ENCODE data around the gene GAB1. TPM values are rescaled to one million over a fixed set of nuclear protein-coding genes. Genes with fewer than 3 reads are reported as not detected.

The GAB1 gene
- polyA plus RNA-seq (ENCODE audit: insufficient read length in 3 of 3): 10 to 100 TPM; 44.5 to 56.1 (median 49.3) TPM

DNA sequence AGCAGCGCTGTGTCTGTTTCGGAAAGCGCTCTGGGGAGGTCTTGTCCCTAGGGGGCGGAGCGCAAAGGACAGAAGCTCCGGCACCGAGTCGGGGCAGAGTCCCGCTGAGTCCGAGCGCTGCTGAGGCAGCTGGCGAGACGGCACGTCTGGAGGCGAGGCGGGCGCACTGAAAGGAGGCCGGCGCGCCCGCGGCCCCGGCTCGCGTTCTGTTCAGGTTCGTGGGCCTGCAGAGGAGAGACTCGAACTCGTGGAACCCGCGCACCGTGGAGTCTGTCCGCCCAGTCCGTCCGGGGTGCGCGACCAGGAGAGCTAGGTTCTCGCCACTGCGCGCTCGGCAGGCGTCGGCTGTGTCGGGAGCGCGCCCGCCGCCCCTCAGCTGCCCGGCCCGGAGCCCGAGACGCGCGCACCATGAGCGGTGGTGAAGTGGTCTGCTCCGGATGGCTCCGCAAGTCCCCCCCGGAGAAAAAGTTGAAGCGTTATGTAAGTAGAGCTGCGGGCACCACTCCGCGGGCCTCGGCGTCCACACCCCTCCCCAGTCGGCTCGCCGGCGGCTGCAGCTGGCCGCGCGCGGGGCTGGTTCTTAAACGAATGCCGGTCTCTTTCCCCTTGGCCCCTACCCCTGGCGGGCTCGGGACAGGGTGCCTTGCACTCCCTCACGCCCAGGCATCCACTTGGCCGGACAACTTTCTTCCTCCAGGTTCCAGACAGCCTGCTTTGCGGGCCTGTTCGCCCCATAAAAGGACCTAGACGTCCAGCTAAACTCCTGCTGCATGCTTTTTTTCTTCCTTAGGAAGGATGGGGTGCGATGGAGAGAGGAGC, at the start of gene GAB1:
Gene GAB1, plus strand, starts transcription at position 96 of the 819 bp plus-strand sequence. Its CDS starts 313 bp downstream, at position 409.
- DNase-seq (ENCODE audit: low read depth in 3 of 3, low spot score in 2 of 3): peak in 2 of 3 donors; percentile 56 to 61

- DNase-seq (ENCODE audit: low read depth in 3 of 3, low spot score in 2 of 3): no peak
These were observed 49.1 kb upstream of the GAB1 start for GRCh38 chr4:143287572-143287923.

DNA sequence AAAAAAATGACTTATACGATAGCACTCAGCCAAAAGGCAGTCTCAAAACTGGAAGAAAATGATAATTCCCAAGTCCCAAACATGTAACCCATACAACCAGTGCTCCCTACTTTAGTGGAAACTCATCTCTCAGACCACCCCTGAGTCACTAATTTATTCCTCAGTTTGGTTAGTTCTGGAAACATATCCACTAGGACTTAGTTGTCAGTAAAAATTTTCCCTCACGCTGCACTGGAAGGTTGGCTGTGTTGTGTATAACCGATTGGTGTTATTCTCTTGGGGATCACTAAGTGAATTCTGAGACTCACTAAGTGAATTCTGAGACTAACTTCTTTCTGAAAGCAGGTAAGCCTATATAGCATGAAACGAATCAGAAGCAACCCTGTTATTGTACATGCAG, 48.5 kb upstream of the GAB1 start:
- no peak for DNase-seq (ENCODE audit: low read depth in 3 of 3, low spot score in 2 of 3)

DNA sequence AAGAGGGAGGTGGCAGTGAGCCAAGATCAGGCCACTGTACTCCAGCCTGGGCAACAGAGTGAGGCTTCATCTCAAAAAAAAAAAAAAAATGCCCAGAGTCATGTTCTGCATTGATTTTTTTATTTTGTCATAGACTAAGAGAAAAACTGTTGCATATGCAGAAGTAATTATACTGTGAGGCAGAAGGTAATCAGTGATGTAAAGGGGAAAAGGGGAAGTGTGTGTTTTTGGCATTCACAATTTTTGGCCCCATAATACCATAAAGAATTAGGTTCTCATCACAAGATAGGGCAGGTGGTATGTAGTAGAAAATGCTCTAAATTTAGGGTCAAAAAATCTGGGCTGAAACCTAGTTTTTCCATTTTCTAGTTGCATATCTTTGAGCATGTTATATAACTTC, 47.3 kb upstream of the GAB1 start:
- DNase-seq (ENCODE audit: low read depth in 3 of 3, low spot score in 2 of 3): no peak

DNA sequence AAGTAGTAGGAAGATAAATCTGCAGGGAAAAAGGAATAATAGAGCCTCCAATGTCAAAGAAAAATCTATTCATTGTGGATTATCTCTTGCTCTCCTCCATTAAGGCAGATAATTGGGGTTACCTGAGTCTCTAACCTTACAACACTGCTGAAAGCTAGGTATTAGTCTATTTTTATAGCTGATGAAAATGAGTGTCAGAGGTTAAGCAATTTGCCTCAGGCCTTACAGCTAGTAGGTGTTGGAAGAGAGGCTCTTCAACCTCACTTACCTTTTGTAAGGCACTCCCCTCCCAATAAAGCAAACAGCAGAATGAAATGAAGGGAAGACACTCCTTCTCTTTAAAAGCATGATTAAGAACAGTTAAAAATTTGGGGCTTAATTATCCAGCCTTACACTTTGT, 45.4 kb upstream of the GAB1 start:
- DNase-seq (ENCODE audit: low read depth in 3 of 3, low spot score in 2 of 3): no peak

GRCh38 chr4:143292858-143293257, 43.8 kb upstream of the GAB1 start:
- DNase-seq (ENCODE audit: low read depth in 3 of 3, low spot score in 2 of 3): no peak

GRCh38 chr4:143294310-143294709, 42.4 kb upstream of the GAB1 start:
- peak in 1 of 3 donors; percentile 27 for DNase-seq (ENCODE audit: low read depth in 3 of 3, low spot score in 2 of 3)

GRCh38 chr4:143294710-143295275, 41.9 kb upstream of the GAB1 start:
- DNase-seq (ENCODE audit: low read depth in 3 of 3, low spot score in 2 of 3): no peak

DNA sequence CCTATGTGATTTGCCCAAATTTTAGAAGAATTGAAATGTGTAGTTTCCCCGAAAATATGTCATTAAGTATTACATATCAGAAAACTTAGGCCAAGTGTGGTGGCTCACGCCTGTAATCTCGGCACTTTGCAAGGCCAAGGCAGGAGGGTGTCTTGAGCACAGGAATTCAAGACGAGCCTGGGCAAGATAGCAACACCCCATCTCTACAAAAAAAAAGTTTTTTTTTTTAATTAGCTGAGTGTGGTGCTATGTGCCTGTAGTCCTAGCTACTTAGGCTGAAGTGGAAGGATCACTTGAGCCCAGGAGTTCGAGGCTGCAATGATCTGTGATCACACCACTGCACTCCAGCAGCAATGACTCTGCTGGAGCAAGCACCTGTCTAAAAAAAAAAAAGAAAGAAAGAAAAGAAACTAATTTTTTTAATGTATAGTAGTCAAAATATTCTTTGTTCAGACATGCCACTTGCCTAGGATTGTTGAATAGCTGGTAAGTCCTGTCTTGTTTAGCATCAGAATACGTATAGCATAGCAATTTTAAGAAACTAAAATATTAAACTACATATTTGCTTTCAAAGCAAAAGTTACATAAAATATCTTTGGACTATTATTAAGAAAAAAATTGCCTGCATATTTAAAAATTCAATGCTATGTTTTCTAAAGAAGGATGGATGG, 40.1 kb upstream of the GAB1 start:
- no peak for DNase-seq (ENCODE audit: low read depth in 3 of 3, low spot score in 2 of 3)

DNA sequence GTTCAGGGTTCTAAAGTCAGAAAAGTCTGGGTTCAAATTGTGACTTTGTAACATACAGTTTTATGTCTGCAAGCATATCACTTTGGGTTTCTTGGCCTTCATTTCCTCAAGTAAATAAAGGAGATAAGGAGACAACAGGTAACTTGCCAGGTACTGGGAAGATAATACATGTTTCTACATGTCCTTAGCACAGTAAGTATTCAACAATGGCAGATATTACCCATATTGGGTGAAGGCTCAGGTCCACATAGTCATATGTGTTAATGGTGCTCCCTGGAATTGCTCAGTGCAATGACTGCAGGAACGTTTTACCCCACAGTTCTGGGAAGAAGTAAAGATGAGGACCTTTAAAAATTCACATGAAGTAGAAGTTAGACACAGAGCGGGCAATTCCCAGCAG, 35.8 kb upstream of the GAB1 start:
- no peak for DNase-seq (ENCODE audit: low read depth in 3 of 3, low spot score in 2 of 3)

DNA sequence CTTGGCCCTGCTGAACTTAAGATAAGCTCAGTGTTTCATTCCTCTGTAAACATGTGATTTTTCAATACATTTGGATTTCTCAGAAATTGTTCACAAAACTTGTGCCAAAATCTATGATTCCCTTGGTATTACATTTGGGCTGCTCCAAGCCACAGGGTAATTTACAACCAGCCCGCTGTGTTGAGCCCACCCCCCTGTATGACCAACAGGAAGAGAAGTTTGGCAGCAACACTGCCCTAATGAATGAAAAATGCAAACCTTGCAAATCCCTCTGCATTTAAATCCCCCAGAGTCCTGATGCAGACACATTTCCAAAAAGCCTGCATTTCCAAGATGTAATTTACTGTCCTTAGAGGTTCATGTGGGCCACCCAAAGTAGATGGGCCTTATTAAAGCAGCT, 34.1 kb upstream of the GAB1 start:
- DNase-seq (ENCODE audit: low read depth in 3 of 3, low spot score in 2 of 3): peak in 1 of 3 donors; percentile 19

- no peak for DNase-seq (ENCODE audit: low read depth in 3 of 3, low spot score in 2 of 3)
These were observed 29.9 kb upstream of the GAB1 start for GRCh38 chr4:143306788-143307187.

DNA sequence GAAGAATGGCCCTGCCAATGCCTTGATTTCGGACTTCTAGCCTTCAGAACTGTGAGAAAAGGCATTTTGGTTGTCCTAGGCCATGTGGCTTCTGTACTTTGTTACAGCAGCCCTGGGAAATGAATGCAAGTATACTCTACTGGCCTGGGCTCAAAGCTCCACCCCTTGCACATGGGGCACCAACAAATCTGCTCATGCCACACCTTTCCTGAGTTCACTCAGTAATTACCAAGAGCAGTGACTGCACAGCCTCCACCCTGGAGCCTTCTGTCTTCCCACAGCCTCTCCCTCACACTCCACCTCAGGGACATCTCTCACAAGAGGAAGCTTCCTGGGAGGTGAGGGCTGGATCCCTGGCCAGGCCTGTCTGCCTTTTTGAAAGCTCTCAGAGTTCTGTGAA, 29.1 kb upstream of the GAB1 start:
- DNase-seq (ENCODE audit: low read depth in 3 of 3, low spot score in 2 of 3): no peak

DNA sequence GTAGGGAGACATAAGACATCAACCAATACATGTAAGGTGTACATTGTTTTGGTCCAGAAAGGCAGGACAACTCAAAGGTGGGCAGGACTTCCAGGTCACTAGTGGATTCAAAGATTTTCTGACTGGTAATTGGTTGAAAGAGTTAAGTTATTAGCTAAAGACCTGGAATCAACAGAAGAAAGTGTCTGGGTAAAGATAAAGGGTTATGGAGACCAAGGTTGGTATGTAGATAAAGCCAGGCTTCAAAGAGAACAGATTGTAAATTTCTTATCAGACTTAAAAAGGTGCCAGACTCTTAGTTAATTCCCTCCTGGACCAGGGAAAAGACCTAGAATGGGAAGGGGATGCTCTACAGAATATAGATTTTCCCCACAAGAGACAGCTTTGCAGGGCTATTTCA, 28.3 kb upstream of the GAB1 start:
- DNase-seq (ENCODE audit: low read depth in 3 of 3, low spot score in 2 of 3): no peak

- no peak for DNase-seq (ENCODE audit: low read depth in 3 of 3, low spot score in 2 of 3)
These were observed 24.8 kb upstream of the GAB1 start for GRCh38 chr4:143311924-143312323.

GRCh38 chr4:143313521-143313920, 23.2 kb upstream of the GAB1 start:
- DNase-seq (ENCODE audit: low read depth in 3 of 3, low spot score in 2 of 3): no peak

DNA sequence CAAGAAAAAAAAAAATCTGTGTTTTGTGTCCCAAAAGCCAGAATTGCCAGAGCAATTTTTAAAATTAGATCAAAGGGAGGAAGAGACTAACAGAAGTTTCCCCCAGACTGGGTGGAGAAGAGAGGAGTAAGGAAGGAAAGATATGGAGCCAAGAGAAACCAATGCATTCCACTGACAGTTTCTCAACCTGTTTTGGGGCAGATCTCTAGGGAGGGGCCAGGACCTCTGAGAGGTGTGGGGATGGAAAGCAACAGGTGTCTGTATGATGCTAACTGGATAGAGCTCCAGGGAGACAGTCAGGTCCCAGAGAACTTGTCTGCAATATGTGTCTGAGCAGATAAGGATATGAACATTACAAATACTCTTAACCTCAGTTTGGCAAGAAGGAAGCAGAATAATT, 22.7 kb upstream of the GAB1 start:
- DNase-seq (ENCODE audit: low read depth in 3 of 3, low spot score in 2 of 3): no peak

- DNase-seq (ENCODE audit: low read depth in 3 of 3, low spot score in 2 of 3): no peak
These were observed 16.6 kb upstream of the GAB1 start for GRCh38 chr4:143320113-143320512.

- no peak for DNase-seq (ENCODE audit: low read depth in 3 of 3, low spot score in 2 of 3)
These were observed 9.9 kb upstream of the GAB1 start for GRCh38 chr4:143326735-143327134.

- no peak for DNase-seq (ENCODE audit: low read depth in 3 of 3, low spot score in 2 of 3)
These were observed 6.7 kb upstream of the GAB1 start for GRCh38 chr4:143329985-143330384.

DNA sequence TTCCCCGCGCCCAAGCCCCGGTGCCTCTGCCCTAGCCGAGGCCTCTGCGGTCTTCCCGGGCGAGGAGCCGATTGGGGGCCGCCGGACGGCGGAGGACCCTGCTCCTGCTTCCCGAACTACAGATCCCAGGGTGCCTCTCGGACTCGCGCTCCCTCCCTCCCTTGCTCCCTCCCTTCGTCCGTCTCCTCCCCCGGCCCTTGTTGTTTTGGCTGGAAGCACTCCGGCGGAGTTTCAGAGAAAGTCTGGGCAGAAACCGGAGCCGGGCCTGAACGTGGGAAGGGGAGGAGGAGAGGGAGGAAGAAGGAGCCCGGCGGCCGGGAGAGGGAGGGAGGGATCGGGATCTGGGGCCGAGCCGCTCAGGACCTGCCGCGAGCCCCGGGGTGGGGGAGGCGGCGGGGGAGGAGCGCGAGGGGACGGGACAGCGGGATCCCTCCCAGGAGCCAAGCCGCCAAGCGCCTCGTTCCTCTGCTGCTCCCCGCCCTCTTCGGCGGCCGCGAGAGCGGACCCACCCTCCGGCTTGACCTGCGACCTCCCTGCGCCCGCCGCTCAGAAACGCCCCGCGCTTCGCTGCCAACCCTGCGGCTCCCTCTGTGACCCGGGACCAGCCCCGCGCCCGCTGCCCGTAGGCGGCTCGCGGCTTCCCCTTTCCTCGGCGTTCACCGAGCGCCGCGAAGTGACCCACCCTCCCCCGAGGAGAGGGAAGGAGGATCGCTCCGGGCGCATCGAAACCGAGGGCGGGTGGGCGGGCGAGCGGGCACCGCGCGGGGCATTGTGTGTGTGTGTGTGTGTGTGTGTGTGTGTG, 496 bp upstream of the GAB1 start:
- DNase-seq (ENCODE audit: low read depth in 3 of 3, low spot score in 2 of 3): peak; percentile 87 to 93 (median 90)

All from right renal cortex interstitium (tissue), 3 donors.